Measurements from ENCODE around the gene MED22.
"Not testable (repeated sequence)": the region's sequence is repeated elsewhere in the genome, so short reads cannot be mapped to it uniquely, and the experiment has no call there.

MED22 gene

DNA sequence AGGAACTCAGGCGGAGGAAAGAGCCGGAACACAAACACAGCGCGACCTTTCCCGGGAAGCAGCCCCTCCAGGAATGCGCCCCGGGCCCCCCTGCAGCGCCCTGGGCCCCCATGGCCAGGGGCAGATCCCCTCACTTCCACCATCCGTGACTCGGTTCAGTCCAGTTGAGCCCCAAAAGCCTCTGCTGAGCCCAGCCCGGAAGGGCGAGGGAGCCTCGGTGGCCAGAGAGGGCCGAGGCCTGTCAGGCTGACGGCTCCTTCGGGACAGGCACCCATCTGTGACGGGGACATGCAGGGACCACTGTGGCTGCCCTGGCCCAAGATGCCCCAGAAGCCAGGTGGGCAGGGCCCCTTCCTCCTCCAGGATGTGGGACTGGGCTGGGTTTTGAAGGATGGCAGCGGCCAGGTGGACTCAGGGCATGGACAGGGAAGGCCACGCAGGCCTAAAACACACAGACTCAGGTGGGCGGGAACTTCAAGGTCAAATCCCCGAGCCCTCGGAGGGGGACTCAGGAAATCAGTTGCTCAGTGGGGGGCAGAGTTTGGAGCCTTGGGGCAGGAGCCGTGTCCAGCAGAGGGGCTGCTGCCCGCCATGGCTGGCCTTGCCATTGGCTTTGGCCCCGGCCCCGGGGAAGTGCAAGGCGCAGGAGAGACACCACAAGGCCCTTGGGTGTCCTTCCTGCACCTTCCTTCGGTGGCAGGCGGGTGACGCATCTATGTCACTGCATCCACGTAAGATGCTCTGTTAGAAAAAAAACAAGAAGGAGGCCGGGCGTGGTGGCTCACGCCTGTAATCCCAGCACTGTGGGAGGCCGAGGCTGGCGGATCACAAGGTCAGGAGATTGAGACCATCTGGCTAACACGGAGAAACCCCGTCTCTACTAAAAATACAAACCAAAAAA, 43.2 kb downstream of the MED22 start:
- no peak for DNase-seq (ENCODE audit: low spot score)

DNA sequence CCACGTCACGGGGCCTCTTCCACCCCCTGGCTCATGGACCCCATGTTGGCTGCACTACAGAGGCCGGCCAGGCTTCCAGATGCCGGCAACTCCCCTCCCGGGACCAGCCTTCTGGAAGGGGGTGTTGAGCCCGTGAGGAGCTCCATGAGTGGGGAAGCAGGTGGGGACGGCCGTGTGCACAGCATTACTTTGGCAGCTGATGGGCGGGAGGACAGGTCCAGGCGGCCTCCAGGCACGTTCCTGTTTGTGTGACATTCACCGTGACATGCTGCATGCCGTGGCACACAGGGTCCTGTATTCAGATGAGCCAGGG, 43.8 kb downstream of the MED22 start:
- no peak for DNase-seq (ENCODE audit: low spot score)

DNA sequence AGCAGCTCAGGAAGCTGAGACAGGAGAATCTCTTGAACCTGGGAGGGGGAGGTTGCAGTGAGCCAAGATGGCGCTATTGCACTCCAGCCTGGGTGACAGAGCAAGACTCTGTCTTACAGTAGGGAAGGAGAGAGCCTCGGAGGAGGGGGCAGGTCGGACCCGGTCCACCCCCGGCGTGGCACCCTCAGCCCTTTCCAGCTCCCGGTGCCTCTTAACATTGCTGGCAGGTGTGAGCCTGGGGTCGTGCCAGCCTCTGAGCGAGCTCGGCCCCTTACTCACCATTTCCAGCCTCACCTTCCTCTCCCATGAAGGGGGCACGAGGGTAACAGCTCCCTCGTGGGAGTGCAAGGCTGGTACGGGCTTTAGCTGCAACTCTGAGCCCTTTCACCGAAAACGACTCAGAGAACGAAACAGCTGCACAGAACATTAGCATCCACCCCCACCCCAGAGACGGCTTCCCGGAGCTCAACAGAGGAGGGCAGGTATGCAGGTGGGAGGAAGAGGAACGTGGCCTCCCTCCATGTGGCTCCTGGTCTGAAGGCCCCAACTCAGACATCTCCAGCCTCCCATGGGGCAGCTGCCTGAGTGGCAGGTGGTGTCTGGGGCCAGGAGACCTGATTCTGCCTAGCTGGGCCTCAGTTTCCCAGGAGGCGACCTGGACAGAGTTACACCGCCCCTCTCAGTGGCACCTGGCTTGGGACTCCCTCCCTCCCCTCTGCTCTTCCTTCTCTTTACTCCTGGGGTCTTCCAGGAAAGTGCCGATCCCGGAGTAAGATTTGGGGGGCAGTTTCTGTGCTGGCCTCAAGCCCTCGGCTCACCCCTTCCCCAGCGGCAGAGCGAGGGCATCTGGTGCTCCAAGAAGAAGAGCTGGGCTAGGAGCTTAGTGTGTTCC, 44.4 kb downstream of the MED22 start:
- no peak for DNase-seq (ENCODE audit: low spot score)

DNA sequence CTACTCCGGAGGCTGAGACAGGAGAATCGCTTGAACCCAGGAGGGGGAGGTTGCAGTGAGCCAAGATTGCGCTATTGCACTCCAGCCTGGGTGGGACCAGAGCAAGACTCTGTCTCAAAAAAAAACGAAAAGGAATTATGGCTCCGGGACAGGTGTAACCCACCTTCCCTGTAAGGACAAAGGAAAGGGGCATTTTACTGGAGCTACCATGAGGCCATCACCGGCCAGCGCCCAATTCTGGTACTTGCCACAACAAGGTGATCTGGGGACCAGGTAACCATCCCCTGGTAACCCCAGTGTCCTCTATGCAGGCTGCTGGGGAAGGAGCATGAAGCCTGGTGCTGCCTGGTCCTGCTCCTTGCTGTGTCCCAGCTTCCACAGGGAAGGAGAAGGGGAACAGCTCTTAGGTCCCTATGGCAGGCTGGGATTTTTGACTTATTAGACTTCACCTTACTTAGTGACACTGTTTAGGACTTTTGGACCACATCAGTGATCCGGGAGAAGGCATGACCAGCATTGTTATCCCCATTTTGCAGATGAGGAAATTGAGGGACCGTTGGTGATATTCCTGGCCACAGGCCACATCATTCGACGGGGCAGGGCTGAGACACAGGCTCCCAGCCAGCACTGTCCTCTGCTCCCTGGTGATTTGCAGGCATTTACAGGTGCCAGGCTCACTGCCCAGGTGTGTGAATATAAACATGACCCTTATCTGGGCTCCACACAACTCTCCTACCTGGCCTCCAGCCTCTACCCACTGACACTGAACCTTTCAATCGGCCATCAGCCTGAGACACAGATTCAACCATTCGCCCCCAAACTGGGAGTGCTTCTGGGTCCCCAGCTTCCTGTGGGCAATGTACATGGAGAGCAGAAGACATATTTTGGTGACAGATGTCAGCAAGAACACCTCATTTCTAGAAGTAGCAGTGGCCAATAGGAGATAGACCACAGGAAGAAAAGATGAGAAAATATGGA, 46.4 kb downstream of the MED22 start:
- DNase-seq (ENCODE audit: low spot score), result no peak

DNA sequence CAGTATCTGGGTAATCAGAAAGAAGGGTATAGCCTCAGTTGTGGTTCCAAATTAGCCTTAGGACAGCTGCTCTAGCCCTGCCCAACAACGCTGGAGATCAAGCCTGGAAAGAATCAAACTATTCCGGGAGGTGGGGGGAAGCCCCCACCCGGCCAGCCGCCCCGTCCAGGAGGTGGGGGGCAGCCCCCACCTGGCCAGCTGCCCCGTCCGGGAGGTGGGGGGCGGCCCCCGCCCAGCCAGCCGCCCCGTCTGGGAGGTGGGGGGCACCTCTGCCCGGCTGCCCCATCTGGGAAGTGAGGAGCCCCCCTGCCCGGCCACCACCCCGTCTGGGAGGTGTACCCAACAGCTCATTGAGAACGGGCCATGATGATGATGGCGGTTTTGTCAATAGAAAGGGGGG, 47.9 kb downstream of the MED22 start:
- DNase-seq (ENCODE audit: low spot score), result not testable (repeated sequence)

DNA sequence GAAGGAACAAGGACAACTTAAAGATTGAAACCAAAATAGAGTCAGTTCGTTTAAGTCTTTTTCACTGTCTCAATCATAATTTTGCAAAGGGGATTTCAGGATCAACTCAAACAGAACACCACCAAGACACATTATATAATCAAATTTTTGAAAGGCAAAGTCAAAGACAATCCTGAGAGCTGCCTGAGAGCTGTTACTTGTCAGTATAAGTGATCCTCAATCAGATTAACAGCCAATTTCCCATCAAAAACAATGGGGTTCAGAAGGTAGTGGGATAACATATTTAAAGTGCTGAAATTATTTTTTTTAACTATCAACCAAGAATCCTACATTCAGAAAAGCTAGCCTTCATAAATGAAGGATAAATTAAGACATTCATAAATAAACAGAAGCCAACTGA, 53.7 kb downstream of the MED22 start:
- DNase-seq (ENCODE audit: low spot score), result no peak

DNA sequence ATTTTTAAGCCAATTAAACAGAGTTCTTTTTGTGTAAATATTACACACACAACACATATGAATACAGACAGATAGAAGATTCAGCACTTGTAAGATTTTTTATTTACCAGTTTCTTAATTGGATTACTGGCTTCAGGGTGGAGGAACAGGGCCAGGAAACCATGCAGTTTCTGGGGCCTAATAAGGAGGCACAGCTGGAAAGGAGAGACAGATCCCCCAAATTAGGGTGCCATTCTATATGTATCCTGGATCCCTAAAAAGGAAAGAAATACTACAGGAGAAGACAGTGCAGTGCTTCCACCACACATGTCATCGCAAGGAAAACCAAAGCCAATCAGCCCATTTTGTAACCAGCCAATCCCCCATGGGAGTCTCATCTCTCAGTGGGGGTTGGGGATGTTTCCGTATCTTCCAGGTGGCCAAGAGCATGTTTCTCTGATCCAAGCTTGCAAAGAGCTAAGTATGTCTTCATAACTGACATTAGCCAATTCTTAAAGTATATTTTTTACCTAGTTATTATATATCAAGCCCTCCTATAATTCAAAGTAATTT, 57.1 kb downstream of the MED22 start:
- no peak for DNase-seq (ENCODE audit: low spot score)

Measured in NAMALWA (cell line).